HEK293 (cell line): ENCODE data around the gene EBI3.
A peak's percentile ranks its signal among the peaks of the same experiment; 100 is the strongest.

Experiments
- CTCF ChIA-PET: fragments of 350-600 bp; formaldehyde crosslinking; extraction: SDS; loops from one replicate; lab custom pipeline; 2021; ENCODE audit warnings: antibody characterized with exemption; lab: Yijun Ruan, JAX
- POLR2A ChIA-PET: fragments of 300-600 bp; formaldehyde crosslinking; extraction: SDS; loops from one replicate; lab custom pipeline; 2020; ENCODE audit warnings: antibody characterized with exemption, inconsistent platforms; lab: Yijun Ruan, JAX
- H3K27ac ChIP-seq: fragments of 200-500 bp; sonication (Bioruptor generic); 2 replicates; pipeline ENCODE4 v1.5.1; 2014; ENCODE audit warnings: low read depth, low read length, control low read depth, inconsistent platforms; ENCODE audit errors: extremely low read depth
- H3K36me3 ChIP-seq, 2 experiments: fragments of 200-500 bp in 1 of 2; sonication (Bioruptor generic) in 1 of 2; 1 replicate in 1 of 2; 2 replicates in 1 of 2; pipeline ENCODE4 v1.5.1; 2014 to 2017; ENCODE audit warnings: inconsistent platforms in 2 of 2, low read length in 2 of 2; ENCODE audit not compliant: control insufficient read depth in 2 of 2, insufficient read depth in 1 of 2
- H3K4me1 ChIP-seq: fragments of 200-500 bp; sonication (Bioruptor generic); 2 replicates; pipeline ENCODE4 v1.5.1; 2014; ENCODE audit warnings: mild to moderate bottlenecking, low read length, inconsistent platforms; ENCODE audit not compliant: control insufficient read depth, insufficient read depth
- H3K4me3 ChIP-seq: 2 replicates; pipeline ENCODE4 v1.5.1; 2011; ENCODE audit warnings: low read depth, mild to moderate bottlenecking, control low read depth, low read length, moderate library complexity
- H3K9me3 ChIP-seq: fragments of 200-500 bp; sonication (Bioruptor generic); 2 replicates; pipeline ENCODE4 v1.5.1; 2014; ENCODE audit warnings: low read depth, low read length, inconsistent platforms; ENCODE audit not compliant: control insufficient read depth, insufficient read depth
- GLIS1 ChIP-seq: fragments of 450-650 bp; formaldehyde crosslinking; IDR thresholded peaks from 2 replicates; pipeline ENCODE4 v1.5.1; 2016; ENCODE audit warnings: missing biosample characterization, missing genetic modification characterization
- GLIS2 ChIP-seq: fragments of 450-650 bp; formaldehyde crosslinking; IDR thresholded peaks from 2 replicates; pipeline ENCODE4 v1.5.1; 2016; ENCODE audit warnings: missing biosample characterization, missing genetic modification characterization
- SCRT1 ChIP-seq: fragments of 450-650 bp; formaldehyde crosslinking; IDR thresholded peaks from 2 replicates; pipeline ENCODE4 v1.5.1; 2016; ENCODE audit warnings: missing biosample characterization, missing genetic modification characterization, borderline replicate concordance
- ZNF175 ChIP-seq: fragments of 450-650 bp; formaldehyde crosslinking; IDR thresholded peaks from 2 replicates; pipeline ENCODE4 v1.5.1; 2016; ENCODE audit warnings: missing biosample characterization, missing genetic modification characterization
- ZNF274 ChIP-seq, 2 experiments: fragments of 200-500 bp in 1 of 2; fragments of 450-650 bp in 1 of 2; sonication (Bioruptor generic) in 1 of 2; formaldehyde crosslinking in 1 of 2; IDR thresholded peaks; 2 replicates each; pipeline versions ENCODE4 v1.5.1 to v1.6.1; 2014 to 2016; ENCODE audit warnings: borderline replicate concordance in 1 of 2, inconsistent platforms in 1 of 2, low read length in 1 of 2, missing biosample characterization in 1 of 2, missing genetic modification characterization in 1 of 2
- ZNF366 ChIP-seq: fragments of 450-650 bp; formaldehyde crosslinking; conservative IDR thresholded peaks from 2 replicates; pipeline ENCODE4 v1.5.1; 2016; ENCODE audit warnings: missing biosample characterization, missing genetic modification characterization
- ZNF426 ChIP-seq: fragments of 450-650 bp; formaldehyde crosslinking; IDR thresholded peaks from 2 replicates; pipeline ENCODE4 v1.5.1; 2017; ENCODE audit warnings: missing biosample characterization, missing genetic modification characterization, mild to moderate bottlenecking, inconsistent platforms, moderate library complexity
- ZNF473 ChIP-seq: fragments of 450-650 bp; formaldehyde crosslinking; IDR thresholded peaks from 2 replicates; pipeline ENCODE4 v1.5.1; 2017; ENCODE audit warnings: missing biosample characterization, missing genetic modification characterization
- ZNF560 ChIP-seq: fragments of 450-650 bp; formaldehyde crosslinking; IDR thresholded peaks from 2 replicates; pipeline ENCODE4 v1.5.1; 2017; ENCODE audit warnings: missing biosample characterization, missing genetic modification characterization, borderline replicate concordance
- ZNF571 ChIP-seq: fragments of 450-650 bp; formaldehyde crosslinking; IDR thresholded peaks from 2 replicates; pipeline ENCODE4 v1.5.0; 2017; ENCODE audit warnings: missing biosample characterization, missing genetic modification characterization
- ZSCAN30 ChIP-seq: fragments of 450-650 bp; IDR thresholded peaks from 2 replicates; pipeline ENCODE4 v1.5.1; 2018; ENCODE audit warnings: missing biosample characterization, mild to moderate bottlenecking, missing genetic modification characterization, moderate library complexity
- TF ChIP-seq, protein P1 (sequence below): fragments of 450-650 bp; formaldehyde crosslinking; IDR thresholded peaks from 2 replicates; pipeline ENCODE4 v1.5.1; 2016; ENCODE audit warnings: missing biosample characterization, missing genetic modification characterization
- TF ChIP-seq, protein P2 (sequence below): fragments of 450-650 bp; formaldehyde crosslinking; IDR thresholded peaks from 2 replicates; pipeline ENCODE4 v1.5.1; 2016; ENCODE audit warnings: missing biosample characterization, missing genetic modification characterization, low read depth
- TF ChIP-seq, protein P3 (sequence below): sonication (generic); formaldehyde crosslinking; IDR thresholded peaks from 2 replicates; pipeline ENCODE4 v1.8.1; 2022; ENCODE audit warnings: mild to moderate bottlenecking, moderate library complexity, missing genetic modification reagents
- TF ChIP-seq, protein P4 (sequence below): fragments of 450-650 bp; formaldehyde crosslinking; IDR thresholded peaks from 2 replicates; pipeline ENCODE4 v1.5.1; 2016; ENCODE audit warnings: missing biosample characterization, missing genetic modification characterization, borderline replicate concordance
- TF ChIP-seq, protein P5 (sequence below): fragments of 450-650 bp; formaldehyde crosslinking; IDR thresholded peaks from 2 replicates; pipeline ENCODE4 v1.5.1; 2017; ENCODE audit warnings: missing biosample characterization, mild to moderate bottlenecking, missing genetic modification characterization, moderate library complexity

Gene EBI3

DNA sequence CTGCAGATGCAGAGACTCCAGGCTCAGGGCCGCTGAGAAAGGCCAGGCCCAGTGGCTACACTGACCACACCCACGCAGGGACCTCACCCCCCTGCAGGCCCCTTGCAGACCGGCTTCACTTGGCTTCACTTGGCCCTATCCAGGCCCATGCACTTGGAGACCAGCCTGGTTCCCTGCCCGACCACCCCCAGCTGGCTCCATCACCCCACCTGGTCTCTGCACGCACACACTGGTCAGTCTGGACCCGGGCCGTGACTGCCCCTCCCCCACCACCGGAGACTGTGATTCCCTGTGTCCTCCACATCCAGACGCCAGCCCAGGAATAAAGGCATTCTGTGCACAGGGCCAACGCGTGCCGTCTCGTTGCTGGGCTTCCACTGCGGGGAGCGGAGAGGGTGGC is 4.9 kb upstream of the EBI3 start:
- no peaks in the 10 kb centered on the region for H3K9me3 ChIP-seq
- no peak overlapping the region for H3K4me3 ChIP-seq
- TF ChIP-seq GLIS2 (tag by site-specific recombination) (peak; percentile 51; the same call in 1 of the 2 replicates), ZNF426 (tag by site-specific recombination) (no peak), GLIS1 (peak; percentile 73)
- H3K4me1 ChIP-seq = no peaks in the 10 kb centered on the region
- CTCF ChIA-PET = no interaction called here
- POLR2A ChIA-PET = no interaction called here
- H3K27ac ChIP-seq = no peak overlapping the region
- no peaks in the 10 kb centered on the region for H3K36me3 ChIP-seq

DNA sequence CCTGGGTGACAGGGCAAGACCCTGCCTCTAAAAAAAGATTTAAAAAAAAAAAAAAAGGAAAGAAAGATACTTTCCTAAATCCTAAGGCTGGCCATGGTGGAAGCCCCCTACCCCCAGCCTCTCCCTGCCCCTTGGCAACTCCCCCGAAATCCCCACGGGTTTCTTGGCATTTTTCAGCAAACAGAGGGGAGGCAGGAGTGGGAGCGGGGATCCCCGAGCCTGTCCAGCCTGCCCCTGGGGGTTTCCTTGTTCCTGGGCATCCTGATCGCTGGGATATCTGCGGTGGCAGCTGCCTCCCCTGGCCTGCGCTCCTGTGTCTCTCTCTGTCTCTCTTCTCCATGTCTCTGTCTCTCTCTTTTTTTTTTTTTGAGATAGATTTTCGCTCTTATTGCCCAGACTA is 3.4 kb upstream of the EBI3 start:
- Histone ChIP-seq H3K9me3 (no peaks in the 10 kb centered on the region), H3K36me3 (no peaks in the 10 kb centered on the region), H3K4me1 (no peaks in the 10 kb centered on the region), H3K27ac (no peak overlapping the region), H3K4me3 (no peak overlapping the region)
- CTCF ChIA-PET = interaction anchor here (0.5 to 0.6 kb wide), 2 partner anchors 13 to 15 kb away, joined by 3 to 4 read pairs; no protein-coding TSS in a partner anchor
- POLR2A ChIA-PET = no interaction called here
- TF ChIP-seq, protein P1, sequence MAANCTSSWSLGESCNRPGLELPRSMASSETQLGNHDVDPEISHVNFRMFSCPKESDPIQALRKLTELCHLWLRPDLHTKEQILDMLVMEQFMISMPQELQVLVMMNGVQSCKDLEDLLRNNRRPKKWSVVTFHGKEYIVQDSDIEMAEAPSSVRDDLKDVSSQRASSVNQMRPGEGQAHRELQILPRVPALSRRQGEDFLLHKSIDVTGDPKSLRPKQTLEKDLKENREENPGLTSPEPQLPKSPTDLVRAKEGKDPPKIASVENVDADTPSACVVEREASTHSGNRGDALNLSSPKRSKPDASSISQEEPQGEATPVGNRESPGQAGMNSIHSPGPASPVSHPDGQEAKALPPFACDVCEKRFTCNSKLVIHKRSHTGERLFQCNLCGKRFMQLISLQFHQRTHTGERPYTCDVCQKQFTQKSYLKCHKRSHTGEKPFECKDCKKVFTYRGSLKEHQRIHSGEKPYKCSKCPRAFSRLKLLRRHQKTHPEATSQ (tag by site-specific recombination) = no peak
- TF ChIP-seq, protein P2, sequence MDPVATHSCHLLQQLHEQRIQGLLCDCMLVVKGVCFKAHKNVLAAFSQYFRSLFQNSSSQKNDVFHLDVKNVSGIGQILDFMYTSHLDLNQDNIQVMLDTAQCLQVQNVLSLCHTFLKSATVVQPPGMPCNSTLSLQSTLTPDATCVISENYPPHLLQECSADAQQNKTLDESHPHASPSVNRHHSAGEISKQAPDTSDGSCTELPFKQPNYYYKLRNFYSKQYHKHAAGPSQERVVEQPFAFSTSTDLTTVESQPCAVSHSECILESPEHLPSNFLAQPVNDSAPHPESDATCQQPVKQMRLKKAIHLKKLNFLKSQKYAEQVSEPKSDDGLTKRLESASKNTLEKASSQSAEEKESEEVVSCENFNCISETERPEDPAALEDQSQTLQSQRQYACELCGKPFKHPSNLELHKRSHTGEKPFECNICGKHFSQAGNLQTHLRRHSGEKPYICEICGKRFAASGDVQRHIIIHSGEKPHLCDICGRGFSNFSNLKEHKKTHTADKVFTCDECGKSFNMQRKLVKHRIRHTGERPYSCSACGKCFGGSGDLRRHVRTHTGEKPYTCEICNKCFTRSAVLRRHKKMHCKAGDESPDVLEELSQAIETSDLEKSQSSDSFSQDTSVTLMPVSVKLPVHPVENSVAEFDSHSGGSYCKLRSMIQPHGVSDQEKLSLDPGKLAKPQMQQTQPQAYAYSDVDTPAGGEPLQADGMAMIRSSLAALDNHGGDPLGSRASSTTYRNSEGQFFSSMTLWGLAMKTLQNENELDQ (tag by site-specific recombination) = no peak
- TF ChIP-seq, protein P3, sequence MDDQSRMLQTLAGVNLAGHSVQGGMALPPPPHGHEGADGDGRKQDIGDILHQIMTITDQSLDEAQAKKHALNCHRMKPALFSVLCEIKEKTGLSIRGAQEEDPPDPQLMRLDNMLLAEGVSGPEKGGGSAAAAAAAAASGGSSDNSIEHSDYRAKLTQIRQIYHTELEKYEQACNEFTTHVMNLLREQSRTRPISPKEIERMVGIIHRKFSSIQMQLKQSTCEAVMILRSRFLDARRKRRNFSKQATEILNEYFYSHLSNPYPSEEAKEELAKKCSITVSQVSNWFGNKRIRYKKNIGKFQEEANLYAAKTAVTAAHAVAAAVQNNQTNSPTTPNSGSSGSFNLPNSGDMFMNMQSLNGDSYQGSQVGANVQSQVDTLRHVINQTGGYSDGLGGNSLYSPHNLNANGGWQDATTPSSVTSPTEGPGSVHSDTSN (CRISPR knock-in tag) = no peak
- no peak for TF ChIP-seq ZNF560 (tag by site-specific recombination)

DNA sequence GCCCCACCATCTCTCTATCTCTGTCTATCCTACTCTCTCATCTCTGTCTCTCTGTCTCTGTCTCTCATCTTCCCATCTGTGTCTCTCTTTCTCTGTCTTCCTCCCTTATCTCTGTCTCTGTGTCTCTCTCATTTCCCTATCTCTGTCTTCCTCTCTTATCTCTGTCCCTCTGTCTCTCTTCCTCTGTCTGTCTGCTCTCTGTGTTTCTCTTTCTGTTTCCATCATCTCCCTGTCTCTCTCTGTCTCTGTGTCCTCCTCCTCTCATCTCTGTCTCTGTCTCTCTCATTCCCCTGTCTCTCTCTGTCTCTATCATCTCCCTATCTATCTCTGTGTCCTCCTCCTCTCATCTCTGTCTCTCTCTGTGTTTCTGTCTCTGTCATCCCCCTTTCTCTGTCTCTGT is 1.6 kb upstream of the EBI3 start:
- CTCF ChIA-PET = no interaction called here
- no peaks in the 10 kb centered on the region for H3K4me1 ChIP-seq
- H3K36me3 ChIP-seq = no peaks in the 10 kb centered on the region
- H3K4me3 ChIP-seq = no peak overlapping the region
- no peak overlapping the region for H3K27ac ChIP-seq
- H3K9me3 ChIP-seq = no peaks in the 10 kb centered on the region
- POLR2A ChIA-PET = no interaction called here
- TF ChIP-seq ZNF366 (tag by site-specific recombination) = peak; percentile 38
- TF ChIP-seq ZNF175 (tag by site-specific recombination) = 0 out of 2 replicates have a peak, but pooled peaks have one; percentile 72
- TF ChIP-seq, protein P4, sequence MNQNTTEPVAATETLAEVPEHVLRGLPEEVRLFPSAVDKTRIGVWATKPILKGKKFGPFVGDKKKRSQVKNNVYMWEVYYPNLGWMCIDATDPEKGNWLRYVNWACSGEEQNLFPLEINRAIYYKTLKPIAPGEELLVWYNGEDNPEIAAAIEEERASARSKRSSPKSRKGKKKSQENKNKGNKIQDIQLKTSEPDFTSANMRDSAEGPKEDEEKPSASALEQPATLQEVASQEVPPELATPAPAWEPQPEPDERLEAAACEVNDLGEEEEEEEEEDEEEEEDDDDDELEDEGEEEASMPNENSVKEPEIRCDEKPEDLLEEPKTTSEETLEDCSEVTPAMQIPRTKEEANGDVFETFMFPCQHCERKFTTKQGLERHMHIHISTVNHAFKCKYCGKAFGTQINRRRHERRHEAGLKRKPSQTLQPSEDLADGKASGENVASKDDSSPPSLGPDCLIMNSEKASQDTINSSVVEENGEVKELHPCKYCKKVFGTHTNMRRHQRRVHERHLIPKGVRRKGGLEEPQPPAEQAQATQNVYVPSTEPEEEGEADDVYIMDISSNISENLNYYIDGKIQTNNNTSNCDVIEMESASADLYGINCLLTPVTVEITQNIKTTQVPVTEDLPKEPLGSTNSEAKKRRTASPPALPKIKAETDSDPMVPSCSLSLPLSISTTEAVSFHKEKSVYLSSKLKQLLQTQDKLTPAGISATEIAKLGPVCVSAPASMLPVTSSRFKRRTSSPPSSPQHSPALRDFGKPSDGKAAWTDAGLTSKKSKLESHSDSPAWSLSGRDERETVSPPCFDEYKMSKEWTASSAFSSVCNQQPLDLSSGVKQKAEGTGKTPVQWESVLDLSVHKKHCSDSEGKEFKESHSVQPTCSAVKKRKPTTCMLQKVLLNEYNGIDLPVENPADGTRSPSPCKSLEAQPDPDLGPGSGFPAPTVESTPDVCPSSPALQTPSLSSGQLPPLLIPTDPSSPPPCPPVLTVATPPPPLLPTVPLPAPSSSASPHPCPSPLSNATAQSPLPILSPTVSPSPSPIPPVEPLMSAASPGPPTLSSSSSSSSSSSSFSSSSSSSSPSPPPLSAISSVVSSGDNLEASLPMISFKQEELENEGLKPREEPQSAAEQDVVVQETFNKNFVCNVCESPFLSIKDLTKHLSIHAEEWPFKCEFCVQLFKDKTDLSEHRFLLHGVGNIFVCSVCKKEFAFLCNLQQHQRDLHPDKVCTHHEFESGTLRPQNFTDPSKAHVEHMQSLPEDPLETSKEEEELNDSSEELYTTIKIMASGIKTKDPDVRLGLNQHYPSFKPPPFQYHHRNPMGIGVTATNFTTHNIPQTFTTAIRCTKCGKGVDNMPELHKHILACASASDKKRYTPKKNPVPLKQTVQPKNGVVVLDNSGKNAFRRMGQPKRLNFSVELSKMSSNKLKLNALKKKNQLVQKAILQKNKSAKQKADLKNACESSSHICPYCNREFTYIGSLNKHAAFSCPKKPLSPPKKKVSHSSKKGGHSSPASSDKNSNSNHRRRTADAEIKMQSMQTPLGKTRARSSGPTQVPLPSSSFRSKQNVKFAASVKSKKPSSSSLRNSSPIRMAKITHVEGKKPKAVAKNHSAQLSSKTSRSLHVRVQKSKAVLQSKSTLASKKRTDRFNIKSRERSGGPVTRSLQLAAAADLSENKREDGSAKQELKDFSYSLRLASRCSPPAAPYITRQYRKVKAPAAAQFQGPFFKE (tag by site-specific recombination) = no peak
- no peak for TF ChIP-seq SCRT1
- TF ChIP-seq ZNF473 (tag by site-specific recombination) = no peak
- TF ChIP-seq, protein P5, sequence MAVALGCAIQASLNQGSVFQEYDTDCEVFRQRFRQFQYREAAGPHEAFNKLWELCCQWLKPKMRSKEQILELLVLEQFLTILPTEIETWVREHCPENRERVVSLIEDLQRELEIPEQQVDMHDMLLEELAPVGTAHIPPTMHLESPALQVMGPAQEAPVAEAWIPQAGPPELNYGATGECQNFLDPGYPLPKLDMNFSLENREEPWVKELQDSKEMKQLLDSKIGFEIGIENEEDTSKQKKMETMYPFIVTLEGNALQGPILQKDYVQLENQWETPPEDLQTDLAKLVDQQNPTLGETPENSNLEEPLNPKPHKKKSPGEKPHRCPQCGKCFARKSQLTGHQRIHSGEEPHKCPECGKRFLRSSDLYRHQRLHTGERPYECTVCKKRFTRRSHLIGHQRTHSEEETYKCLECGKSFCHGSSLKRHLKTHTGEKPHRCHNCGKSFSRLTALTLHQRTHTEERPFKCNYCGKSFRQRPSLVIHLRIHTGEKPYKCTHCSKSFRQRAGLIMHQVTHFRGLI (tag by site-specific recombination) = no peak
- TF ChIP-seq ZSCAN30 (tag by site-specific recombination) = no peak
- TF ChIP-seq ZNF274 (IDR thresholded peaks at IDR 0.05; ENCODE audit: low read length) = no peak
- TF ChIP-seq ZNF274 (tag by site-specific recombination; IDR thresholded peaks at IDR 0.05; ENCODE audit: borderline replicate concordance) = peak; percentile 57; the same call in 1 of the 2 replicates
- TF ChIP-seq ZNF571 (tag by site-specific recombination) = no peak
